Left lung (tissue), 10 donors: ENCODE data around the gene MRPL37. TPM values are rescaled to one million over a fixed set of nuclear protein-coding genes. Genes with fewer than 3 reads are reported as not detected.

Source experiments
- ATAC-seq: fragments of 200-7000 bp; cut with Tn5 transposase; one replicate; pipeline ENCODE4 v1.9.1; 2020; ENCODE audit warnings: moderate library complexity
- DNase-seq, 4 donors: peaks; one replicate each; pipeline ENCODE4 v3.0.0-alpha.2; 2013 to 2020
- H3K27ac ChIP-seq, 2 donors: fragments of 200-600 bp; sonication (generic) in 1 of 2; one replicate each; pipeline versions ENCODE4 v1.5.0 to v1.8.0; 2020 to 2021
- H3K27me3 ChIP-seq, 2 donors: fragments of 200-600 bp; sonication (generic) in 1 of 2; one replicate each; pipeline versions ENCODE4 v1.5.0 to v1.8.0; 2020 to 2021
- H3K36me3 ChIP-seq, 2 donors: fragments of 200-600 bp; sonication (generic) in 1 of 2; one replicate each; pipeline versions ENCODE4 v1.5.0 to v1.8.0; 2020 to 2021
- H3K4me1 ChIP-seq, 2 donors: fragments of 200-600 bp; one replicate each; pipeline ENCODE4 v1.8.0; 2021
- H3K4me3 ChIP-seq, 2 donors: fragments of 200-600 bp; sonication (generic) in 1 of 2; one replicate each; pipeline versions ENCODE4 v1.5.0 to v1.8.0; 2020 to 2021; ENCODE audit warnings: mild to moderate bottlenecking in 1 of 2
- H3K9me3 ChIP-seq, 2 donors: fragments of 200-600 bp; sonication (generic) in 1 of 2; one replicate each; pipeline versions ENCODE4 v1.5.0 to v1.8.0; 2020 to 2021
- CTCF ChIP-seq, 2 donors: fragments of 200-600 bp; sonication (generic) in 1 of 2; IDR thresholded peaks; one replicate each; pipeline versions ENCODE4 v1.5.0 to v1.8.0; 2021; ENCODE audit warnings: antibody characterized with exemption in 2 of 2
- intact Hi-C, 2 donors: fragments of 100-400 bp; cut with DNase I; formaldehyde crosslinking; loops; one replicate each; pipeline versions ENCODE4 v1.11.2 to v1.14.2; 2022
- polyA plus RNA-seq, 6 donors: library from polyadenylated mRNA; unstranded; fragments of 120-200 nt; gene quantifications; one replicate each; pipeline ENCODE4 v1.2.1, GENCODE V29; 2013; ENCODE audit not compliant: insufficient read length in 6 of 6
- total RNA-seq, 2 donors: library from RNA; stranded (reverse); fragmentation: NEBNext Ultra II Directional; extraction: Animal tissue kit (Norgen Biotek cat#: 25700); gene quantifications; one replicate each; pipeline ENCODE4 v1.2.1, GENCODE V29; 2021
- donor health status: DM: no; HTN: yes; CAD: no.
- donor health status: DM: no; HTN: no; CAD: no.

Gene MRPL37
- total and polyA plus RNA-seq, 8 donors = 55.5 to 68.4 (median 59.0) TPM

- Histone ChIP-seq H3K4me3 (no peak overlapping the region), H3K4me1 (peaks cover 0 to 13% of the 10 kb centered on the region in 2 donors), H3K27ac (no peak overlapping the region), H3K36me3 (no peaks in the 10 kb centered on the region), H3K27me3 (no peaks in the 10 kb centered on the region), H3K9me3 (no peaks in the 10 kb centered on the region)
- no peak for ATAC-seq
- intact Hi-C loops = no loop called here
- no peak for DNase-seq
- TF ChIP-seq CTCF (IDR thresholded peaks at IDR 0.05) = no peak
These were observed 59.7 kb downstream of the MRPL37 start for GRCh38 chr1:54259546-54260140.

GRCh38 chr1:54260810-54261209, 60.8 kb downstream of the MRPL37 start:
- no peak overlapping the region for H3K4me3 ChIP-seq
- no peaks in the 10 kb centered on the region for H3K36me3 ChIP-seq
- no peaks in the 10 kb centered on the region for H3K9me3 ChIP-seq
- TF ChIP-seq CTCF (IDR thresholded peaks at IDR 0.05) = no peak
- intact Hi-C loops = no loop called here
- no peak for DNase-seq
- H3K4me1 ChIP-seq = peaks cover 0 to 13% of the 10 kb centered on the region in 2 donors
- ATAC-seq = no peak
- H3K27me3 ChIP-seq = no peaks in the 10 kb centered on the region
- H3K27ac ChIP-seq = no peak overlapping the region

GRCh38 chr1:54262244-54262643, 62.3 kb downstream of the MRPL37 start:
- intact Hi-C loops = no loop called here

GRCh38 chr1:54263601-54264226, 63.7 kb downstream of the MRPL37 start:
- TF ChIP-seq CTCF (IDR thresholded peaks at IDR 0.05) = no peak
- H3K4me3 ChIP-seq = no peak overlapping the region
- DNase-seq = no peak
- no peak overlapping the region for H3K27ac ChIP-seq
- H3K4me1 ChIP-seq = peaks cover 0 to 13% of the 10 kb centered on the region in 2 donors
- no peaks in the 10 kb centered on the region for H3K9me3 ChIP-seq
- no peaks in the 10 kb centered on the region for H3K27me3 ChIP-seq
- no peak for ATAC-seq
- H3K36me3 ChIP-seq = no peaks in the 10 kb centered on the region
- intact Hi-C loops = no loop called here

More at GRCh38 chr1:54262244-54262643, 62.3 kb downstream of the MRPL37 start:
- Histone ChIP-seq H3K4me3 (no peak overlapping the region), H3K36me3 (no peaks in the 10 kb centered on the region), H3K4me1 (peaks cover 0 to 13% of the 10 kb centered on the region in 2 donors), H3K27me3 (no peaks in the 10 kb centered on the region), H3K27ac (no peak overlapping the region), H3K9me3 (no peaks in the 10 kb centered on the region)
- DNase-seq (no peak), ATAC-seq (no peak)
- no peak for TF ChIP-seq CTCF (IDR thresholded peaks at IDR 0.05)

GRCh38 chr1:54265126-54265525, 65.2 kb downstream of the MRPL37 start:
- no peaks in the 10 kb centered on the region for H3K36me3 ChIP-seq
- no peak overlapping the region for H3K4me3 ChIP-seq
- H3K4me1 ChIP-seq = peaks cover 0 to 13% of the 10 kb centered on the region in 2 donors
- intact Hi-C loops = no loop called here
- no peaks in the 10 kb centered on the region for H3K9me3 ChIP-seq
- no peaks in the 10 kb centered on the region for H3K27me3 ChIP-seq
- no peak for DNase-seq
- no peak for ATAC-seq
- no peak for TF ChIP-seq CTCF (IDR thresholded peaks at IDR 0.05)
- no peak overlapping the region for H3K27ac ChIP-seq
